ENCODE results near the gene HABP2.

The HABP2 gene

GRCh38 chr10:113573368-113573767, 20.5 kb downstream of the HABP2 start:
- H3K9ac ChIP-seq (ENCODE audit: low read depth, low read length), result no peak overlapping the region
- no peak overlapping the region for H3K4me3 ChIP-seq (ENCODE audit: low read length)
- WGBS, result 89% methylated on average over 1 of the region's 1 CpG
- no peaks in the 10 kb centered on the region for H3K9me3 ChIP-seq (ENCODE audit: insufficient read depth, low read depth, low read length)
- H3K27ac ChIP-seq (ENCODE audit: low read depth, low read length), result no peak overlapping the region
- H3K4me1 ChIP-seq (ENCODE audit: insufficient read depth, low read length), result no peaks in the 10 kb centered on the region
- no peaks in the 10 kb centered on the region for H3K36me3 ChIP-seq (ENCODE audit: insufficient read depth, low read length)
- no peaks in the 10 kb centered on the region for H3K27me3 ChIP-seq (ENCODE audit: insufficient read depth, low read length)

DNA sequence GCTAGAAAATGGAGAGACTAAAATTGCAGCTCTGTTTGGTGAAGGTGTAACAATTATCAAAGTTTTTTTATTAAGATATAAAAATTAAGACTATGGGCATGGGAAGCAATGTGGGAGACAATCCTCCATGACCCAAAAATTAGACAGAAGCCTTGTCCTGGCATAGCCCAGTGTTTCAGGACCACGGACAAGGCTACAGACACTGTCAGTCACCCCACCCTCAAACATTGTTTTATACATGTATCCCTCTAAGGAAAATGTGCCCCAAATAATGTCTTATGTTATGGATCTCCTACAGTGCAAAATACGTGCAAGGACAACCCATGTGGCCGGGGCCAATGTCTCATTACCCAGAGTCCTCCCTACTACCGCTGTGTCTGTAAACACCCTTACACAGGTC, 24.0 kb downstream of the HABP2 start:
- no peaks in the 10 kb centered on the region for H3K27me3 ChIP-seq (ENCODE audit: insufficient read depth, low read length)
- no peaks in the 10 kb centered on the region for H3K36me3 ChIP-seq (ENCODE audit: insufficient read depth, low read length)
- H3K9me3 ChIP-seq (ENCODE audit: insufficient read depth, low read depth, low read length), result no peaks in the 10 kb centered on the region
- WGBS, result 75% methylated on average over 4 of the region's 4 CpGs
- H3K4me3 ChIP-seq (ENCODE audit: low read length), result no peak overlapping the region
- H3K4me1 ChIP-seq (ENCODE audit: insufficient read depth, low read length), result no peaks in the 10 kb centered on the region
- no peak overlapping the region for H3K9ac ChIP-seq (ENCODE audit: low read depth, low read length)
- H3K27ac ChIP-seq (ENCODE audit: low read depth, low read length), result no peak overlapping the region

GRCh38 chr10:113578773-113579172, 25.9 kb downstream of the HABP2 start:
- Histone ChIP-seq H3K27ac (ENCODE audit: low read depth, low read length) (no peak overlapping the region), H3K9me3 (ENCODE audit: insufficient read depth, low read depth, low read length) (no peaks in the 10 kb centered on the region), H3K4me1 (ENCODE audit: insufficient read depth, low read length) (no peaks in the 10 kb centered on the region), H3K4me3 (ENCODE audit: low read length) (no peak overlapping the region), H3K36me3 (ENCODE audit: insufficient read depth, low read length) (no peaks in the 10 kb centered on the region), H3K9ac (ENCODE audit: low read depth, low read length) (no peak overlapping the region), H3K27me3 (ENCODE audit: insufficient read depth, low read length) (no peaks in the 10 kb centered on the region)
- 100% methylated on average over 1 of the region's 1 CpG for WGBS

DNA sequence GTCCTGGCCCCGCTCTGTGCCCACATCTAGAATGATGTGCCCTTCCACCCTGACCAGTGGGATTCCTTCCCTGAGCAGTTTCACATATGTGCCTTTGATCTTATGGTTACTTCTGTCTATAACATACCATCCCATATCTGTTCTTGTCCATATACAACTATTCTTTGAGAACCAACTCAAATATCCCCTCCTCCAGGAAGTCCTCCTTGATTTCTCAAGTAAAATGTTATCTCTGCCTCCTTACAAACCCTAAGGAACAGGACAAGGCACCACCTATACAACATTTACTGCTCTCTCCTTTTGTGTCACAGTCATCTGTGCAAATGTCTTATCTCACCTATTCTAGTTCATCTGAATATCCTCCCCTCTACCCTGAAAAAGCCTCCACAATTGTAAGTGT, 28.2 kb downstream of the HABP2 start:
- Histone ChIP-seq H3K9ac (ENCODE audit: low read depth, low read length) (no peak overlapping the region), H3K36me3 (ENCODE audit: insufficient read depth, low read length) (no peaks in the 10 kb centered on the region), H3K27me3 (ENCODE audit: insufficient read depth, low read length) (no peaks in the 10 kb centered on the region), H3K27ac (ENCODE audit: low read depth, low read length) (no peak overlapping the region), H3K4me1 (ENCODE audit: insufficient read depth, low read length) (no peaks in the 10 kb centered on the region), H3K4me3 (ENCODE audit: low read length) (no peak overlapping the region), H3K9me3 (ENCODE audit: insufficient read depth, low read depth, low read length) (no peaks in the 10 kb centered on the region)
- WGBS, result 90% methylated on average over 1 of the region's 1 CpG

- WGBS, result 92% methylated on average over 3 of the region's 3 CpGs
- Histone ChIP-seq H3K9me3 (ENCODE audit: insufficient read depth, low read depth, low read length) (no peaks in the 10 kb centered on the region), H3K36me3 (ENCODE audit: insufficient read depth, low read length) (no peaks in the 10 kb centered on the region), H3K27me3 (ENCODE audit: insufficient read depth, low read length) (no peaks in the 10 kb centered on the region), H3K4me3 (ENCODE audit: low read length) (no peak overlapping the region), H3K4me1 (ENCODE audit: insufficient read depth, low read length) (no peaks in the 10 kb centered on the region), H3K27ac (ENCODE audit: low read depth, low read length) (no peak overlapping the region), H3K9ac (ENCODE audit: low read depth, low read length) (no peak overlapping the region)
These were observed 30.7 kb downstream of the HABP2 start for GRCh38 chr10:113583571-113583970.

DNA sequence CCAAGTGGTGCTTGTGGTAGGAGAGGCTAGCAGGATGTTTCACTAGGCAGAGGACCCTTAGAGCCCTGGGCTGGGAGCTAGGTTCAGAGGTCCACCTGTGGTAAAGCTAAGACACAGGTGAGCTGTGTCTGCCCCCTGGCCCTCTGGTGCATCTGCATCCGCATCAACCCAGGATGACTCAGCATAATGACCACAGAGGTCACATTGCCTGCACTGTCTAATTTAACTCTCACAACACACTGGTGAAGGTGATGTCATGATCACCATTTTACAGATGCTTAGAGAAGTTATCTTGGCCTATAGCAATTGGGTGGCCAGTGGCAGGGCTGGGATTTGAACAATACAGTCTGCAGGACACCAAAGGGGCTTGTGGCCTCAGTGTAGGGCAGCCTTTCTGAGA, 33.1 kb downstream of the HABP2 start:
- Histone ChIP-seq H3K36me3 (ENCODE audit: insufficient read depth, low read length) (no peaks in the 10 kb centered on the region), H3K27ac (ENCODE audit: low read depth, low read length) (no peak overlapping the region), H3K9me3 (ENCODE audit: insufficient read depth, low read depth, low read length) (no peaks in the 10 kb centered on the region), H3K4me3 (ENCODE audit: low read length) (no peak overlapping the region), H3K9ac (ENCODE audit: low read depth, low read length) (no peak overlapping the region), H3K4me1 (ENCODE audit: insufficient read depth, low read length) (no peaks in the 10 kb centered on the region), H3K27me3 (ENCODE audit: insufficient read depth, low read length) (no peaks in the 10 kb centered on the region)
- WGBS, result 93% methylated on average over 1 of the region's 1 CpG

GRCh38 chr10:113589201-113589770, 36.4 kb downstream of the HABP2 start:
- 87% methylated on average over 13 of the region's 13 CpGs for WGBS
- H3K4me3 ChIP-seq (ENCODE audit: low read length), result no peak overlapping the region
- no peaks in the 10 kb centered on the region for H3K4me1 ChIP-seq (ENCODE audit: insufficient read depth, low read length)
- H3K36me3 ChIP-seq (ENCODE audit: insufficient read depth, low read length), result no peaks in the 10 kb centered on the region
- H3K9me3 ChIP-seq (ENCODE audit: insufficient read depth, low read depth, low read length), result no peaks in the 10 kb centered on the region
- no peak overlapping the region for H3K9ac ChIP-seq (ENCODE audit: low read depth, low read length)
- H3K27me3 ChIP-seq (ENCODE audit: insufficient read depth, low read length), result no peaks in the 10 kb centered on the region
- no peak overlapping the region for H3K27ac ChIP-seq (ENCODE audit: low read depth, low read length)

GRCh38 chr10:113590581-113590980, 37.7 kb downstream of the HABP2 start:
- H3K9me3 ChIP-seq (ENCODE audit: insufficient read depth, low read depth, low read length), result no peaks in the 10 kb centered on the region
- no peaks in the 10 kb centered on the region for H3K27me3 ChIP-seq (ENCODE audit: insufficient read depth, low read length)
- WGBS, result 96% methylated on average over 12 of the region's 12 CpGs
- no peak overlapping the region for H3K4me3 ChIP-seq (ENCODE audit: low read length)
- no peaks in the 10 kb centered on the region for H3K36me3 ChIP-seq (ENCODE audit: insufficient read depth, low read length)
- H3K4me1 ChIP-seq (ENCODE audit: insufficient read depth, low read length), result peaks cover 3% of the 10 kb centered on the region; the same call in 1 of the 2 replicates
- H3K27ac ChIP-seq (ENCODE audit: low read depth, low read length), result no peak overlapping the region
- H3K9ac ChIP-seq (ENCODE audit: low read depth, low read length), result no peak overlapping the region

GRCh38 chr10:113592380-113592779, 39.5 kb downstream of the HABP2 start:
- Histone ChIP-seq H3K4me1 (ENCODE audit: insufficient read depth, low read length) (peaks cover 3% of the 10 kb centered on the region; the same call in 1 of the 2 replicates), H3K9me3 (ENCODE audit: insufficient read depth, low read depth, low read length) (no peaks in the 10 kb centered on the region), H3K4me3 (ENCODE audit: low read length) (no peak overlapping the region), H3K9ac (ENCODE audit: low read depth, low read length) (no peak overlapping the region), H3K36me3 (ENCODE audit: insufficient read depth, low read length) (no peaks in the 10 kb centered on the region), H3K27ac (ENCODE audit: low read depth, low read length) (no peak overlapping the region), H3K27me3 (ENCODE audit: insufficient read depth, low read length) (no peaks in the 10 kb centered on the region)
- 89% methylated on average over 8 of the region's 8 CpGs for WGBS

- no peaks in the 10 kb centered on the region for H3K9me3 ChIP-seq (ENCODE audit: insufficient read depth, low read depth, low read length)
- H3K4me1 ChIP-seq (ENCODE audit: insufficient read depth, low read length), result peaks cover 3% of the 10 kb centered on the region; the same call in 1 of the 2 replicates
- H3K27me3 ChIP-seq (ENCODE audit: insufficient read depth, low read length), result no peaks in the 10 kb centered on the region; the same call in 1 of the 2 replicates
- no peak overlapping the region for H3K9ac ChIP-seq (ENCODE audit: low read depth, low read length)
- H3K4me3 ChIP-seq (ENCODE audit: low read length), result no peak overlapping the region
- no peaks in the 10 kb centered on the region for H3K36me3 ChIP-seq (ENCODE audit: insufficient read depth, low read length)
- WGBS, result 89% methylated on average over 13 of the region's 13 CpGs
- no peak overlapping the region for H3K27ac ChIP-seq (ENCODE audit: low read depth, low read length)
These were observed 41.8 kb downstream of the HABP2 start for GRCh38 chr10:113594652-113595051.

DNA sequence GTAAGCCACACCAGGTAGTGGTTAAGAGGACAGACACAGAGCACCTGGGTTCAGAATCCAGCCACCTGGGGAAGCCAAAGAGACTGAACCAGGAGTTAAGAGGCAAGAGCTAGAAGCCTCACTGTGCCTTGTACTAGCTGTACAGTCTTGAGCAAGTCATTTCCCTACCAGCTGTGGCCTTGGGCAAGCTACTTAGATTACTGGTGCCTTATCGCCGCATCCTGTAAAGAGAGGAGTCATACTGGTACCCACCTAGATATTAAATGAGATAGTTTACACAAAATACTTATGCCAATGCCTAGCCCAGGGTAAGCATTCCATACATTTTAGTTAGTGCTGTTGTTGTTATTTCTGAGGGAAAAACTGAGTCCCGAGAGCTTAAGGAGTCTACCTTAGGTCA, 47.7 kb downstream of the HABP2 start:
- H3K36me3 ChIP-seq (ENCODE audit: insufficient read depth, low read length), result no peaks in the 10 kb centered on the region
- no peak overlapping the region for H3K9ac ChIP-seq (ENCODE audit: low read depth, low read length)
- no peaks in the 10 kb centered on the region for H3K9me3 ChIP-seq (ENCODE audit: insufficient read depth, low read depth, low read length)
- no peak overlapping the region for H3K27ac ChIP-seq (ENCODE audit: low read depth, low read length)
- no peaks in the 10 kb centered on the region for H3K4me1 ChIP-seq (ENCODE audit: insufficient read depth, low read length)
- H3K4me3 ChIP-seq (ENCODE audit: low read length), result no peak overlapping the region
- no peaks in the 10 kb centered on the region; the same call in 1 of the 2 replicates for H3K27me3 ChIP-seq (ENCODE audit: insufficient read depth, low read length)
- WGBS, result 89% methylated on average over 3 of the region's 3 CpGs

All from HUES64 (cell line).